Gastroesophageal sphincter (tissue), 3 donors: ENCODE measurements around the gene IL15.

ENCODE experiments used
- CTCF ChIP-seq, 4 experiments: fragments of 200-600 bp in 2 of 4; fragments of 450-650 bp in 2 of 4; sonication (generic) in 1 of 4; IDR thresholded peaks; one replicate each; pipeline ENCODE4 v1.5.1; 2017 to 2019; ENCODE audit warnings: antibody characterized with exemption in 4 of 4, mild to moderate bottlenecking in 2 of 4, moderate library complexity in 2 of 4
- EP300 ChIP-seq: sonication (generic); formaldehyde crosslinking; IDR thresholded peaks from one replicate; pipeline ENCODE4 v1.6.1; 2017; ENCODE audit warnings: antibody characterized with exemption, mild to moderate bottlenecking
- POLR2A ChIP-seq, 2 donors: fragments of 450-650 bp; IDR thresholded peaks; one replicate each; pipeline ENCODE4 v1.6.1; 2017; ENCODE audit warnings: antibody characterized with exemption in 2 of 2, mild to moderate bottlenecking in 2 of 2, moderate library complexity in 1 of 2

GRCh38 chr4:141660880-141661279 is 24.5 kb downstream of the IL15 start:
- TF ChIP-seq POLR2A (IDR thresholded peaks at IDR 0.05) (no peak), CTCF (IDR thresholded peaks at IDR 0.05) (no peak), EP300 (no peak)
